Right lobe of liver (tissue), 6 donors: ENCODE results near the gene CHERP. TPM values are rescaled to one million over a fixed set of nuclear protein-coding genes. Genes with fewer than 3 reads are reported as not detected.

ENCODE experiments used
- ATAC-seq, 4 donors: fragments of 200-7000 bp; cut with Tn5 transposase; one replicate each; pipeline ENCODE4 v1.9.1; 2020; ENCODE audit warnings: mild to moderate bottlenecking in 4 of 4, moderate library complexity in 4 of 4
- DNase-seq, 3 donors: peaks; one replicate each; pipeline ENCODE4 v3.0.0-alpha.2; 2020
- H3K27ac ChIP-seq, 3 donors: fragments of 200-600 bp; one replicate each; pipeline ENCODE4 v1.8.0; 2022
- H3K27me3 ChIP-seq, 2 donors: fragments of 200-600 bp; one replicate each; pipeline ENCODE4 v1.8.0; 2022
- H3K36me3 ChIP-seq, 4 donors: fragments of 200-600 bp; sonication (generic) in 1 of 4; one replicate each; pipeline versions ENCODE4 v1.5.1 to v1.8.0; 2017 to 2022; ENCODE audit warnings: control low read depth in 1 of 4
- H3K4me1 ChIP-seq, 4 donors: fragments of 200-600 bp; sonication (generic) in 1 of 4; one replicate each; pipeline versions ENCODE4 v1.5.1 to v1.8.0; 2017 to 2022; ENCODE audit warnings: control low read depth in 1 of 4
- H3K4me3 ChIP-seq, 3 donors: fragments of 200-600 bp; one replicate each; pipeline ENCODE4 v1.8.0; 2022
- H3K9me3 ChIP-seq, 4 donors: fragments of 200-600 bp; sonication (generic) in 1 of 4; one replicate each; pipeline versions ENCODE4 v1.5.1 to v1.8.0; 2017 to 2022; ENCODE audit warnings: control low read depth in 1 of 4
- CTCF ChIP-seq, 4 donors: fragments of 200-600 bp in 3 of 4; fragments of 450-650 bp in 1 of 4; IDR thresholded peaks; one replicate each; pipeline versions ENCODE4 v1.5.1 to v1.8.0; 2016 to 2022; ENCODE audit warnings: antibody characterized with exemption in 4 of 4, mild to moderate bottlenecking in 2 of 4
- POLR2A ChIP-seq: fragments of 450-650 bp; IDR thresholded peaks from one replicate; pipeline ENCODE4 v1.6.1; 2017; ENCODE audit warnings: antibody characterized with exemption, mild to moderate bottlenecking
- WGBS: methylation state at CpG from one replicate; pipeline ENCODE4 v1.1.6; 2018; ENCODE audit warnings: low coverage, low lambda C conversion rate; ENCODE audit not compliant: insufficient coverage; ENCODE audit errors: missing lambda C conversion rate; 5-methylcytosine and 5-hydroxymethylcytosine counted together
- intact Hi-C, 2 donors: fragments of 100-400 bp; cut with DNase I; formaldehyde crosslinking; loops; one replicate each; pipeline versions ENCODE4 v1.11.2 to v1.14.1; 2022
- total RNA-seq, 6 experiments: library from RNA; depleted of rRNA in 2 of 6; stranded (reverse); fragments of >200 nt in 2 of 6; fragmentation: NEBNext Ultra II Directional in 3 of 6; extraction: Animal tissue kit (Norgen Biotek cat#: 25700) in 3 of 6; gene quantifications; one replicate each; pipeline versions ENCODE4 v1.1.0 to v1.2.4, GENCODE V29; 2016 to 2023
- donor health status: DM: no; HTN: yes; CAD: no.
- donor health status: DM: no; HTN: no; CAD: no.
- donor health status: DM: no; HTN: no; CAD: no.
- donor health status: DM: no; HTN: yes; CAD: no.
- donor health status: DM: no; HTN: yes; CAD: no.

CHERP gene
- total RNA-seq, 6 experiments from 2014 or later: 6.8 to 26.2 (median 20.6) TPM

GRCh38 chr19:16572332-16573211 is 30.3 kb upstream of the CHERP start, which contains the start of gene SLC35E1:
SLC35E1 (minus strand) TSS chr19:16572415; CDS start chr19:16572364, 51 bp downstream.
- ATAC-seq: peak; percentile 92 to 96 (median 94)

GRCh38 chr19:16571822-16572331 is 29.6 kb upstream of the CHERP start:
- TF ChIP-seq CTCF (IDR thresholded peaks at IDR 0.05) (no peak), POLR2A (no peak)
- DNase-seq: peak in 2 of 3 donors; percentile 55 to 67
- Histone ChIP-seq H3K27ac (peak overlapping the region in 2 of 3 donors; percentile 69 to 74), H3K4me3 (peak overlapping the region; percentile 84 to 94 (median 92)), H3K36me3 (peaks cover 0 to 11% (median 5%) of the 10 kb centered on the region in 4 donors), H3K4me1 (peaks cover 0 to 37% (median 17%) of the 10 kb centered on the region in 4 donors), H3K9me3 (no peaks in the 10 kb centered on the region), H3K27me3 (no peaks in the 10 kb centered on the region)
- intact Hi-C loops: loop anchor here in 1 of 2 donors (5.0 kb wide), 1 partner anchor 55 kb away; the partner anchor contains the start of gene MED26
- no peak for ATAC-seq
- WGBS: no CpG with 5 or more reads among the region's 75 CpGs

More at GRCh38 chr19:16572332-16573211, 30.3 kb upstream of the CHERP start, which contains the start of gene SLC35E1:
- Histone ChIP-seq H3K27me3 (no peaks in the 10 kb centered on the region), H3K27ac (peak within 1 kb of the TSS; percentile 63 to 86 (median 69)), H3K4me1 (peaks cover 0 to 38% (median 17%) of the 10 kb centered on the region in 4 donors), H3K36me3 (peaks cover 0 to 10% (median 4%) of the 10 kb centered on the region in 4 donors), H3K4me3 (peak within 1 kb of the TSS; percentile 84 to 94 (median 92)), H3K9me3 (no peaks in the 10 kb centered on the region)
- peak; percentile 96 to 98 (median 98) for DNase-seq
- TF ChIP-seq CTCF (IDR thresholded peaks at IDR 0.05) (no peak), POLR2A (peak; percentile 88)
- intact Hi-C loops: loop anchor here in 1 of 2 donors (5.0 kb wide), 1 partner anchor 55 kb away; the partner anchor contains the start of gene MED26
- under 1% methylated on average over 46 of the region's 83 CpGs for WGBS

GRCh38 chr19:16571283-16571682 is 29.0 kb upstream of the CHERP start:
- H3K36me3 ChIP-seq: peaks cover 0 to 16% (median 6%) of the 10 kb centered on the region in 4 donors
- no peak for TF ChIP-seq POLR2A
- TF ChIP-seq CTCF (IDR thresholded peaks at IDR 0.05): no peak
- H3K4me1 ChIP-seq: peaks cover 0 to 33% (median 15%) of the 10 kb centered on the region in 4 donors
- H3K27me3 ChIP-seq: no peaks in the 10 kb centered on the region
- WGBS: 10% methylated on average over 2 of the region's 6 CpGs
- H3K9me3 ChIP-seq: no peaks in the 10 kb centered on the region
- intact Hi-C loops: loop anchor here in 1 of 2 donors (5.0 kb wide), 1 partner anchor 56 kb away; the partner anchor contains the start of gene MED26
- ATAC-seq: no peak
- peak overlapping the region in 2 of 3 donors; percentile 69 to 74 for H3K27ac ChIP-seq
- H3K4me3 ChIP-seq: peak overlapping the region; percentile 84 to 94 (median 92)
- no peak for DNase-seq

- 95% methylated on average over 4 of the region's 17 CpGs for WGBS
- Histone ChIP-seq H3K4me1 (peaks cover 0 to 19% (median 9%) of the 10 kb centered on the region in 4 donors), H3K4me3 (no peak overlapping the region), H3K9me3 (no peaks in the 10 kb centered on the region), H3K27me3 (no peaks in the 10 kb centered on the region), H3K27ac (no peak overlapping the region), H3K36me3 (peaks cover 0 to 27% (median 17%) of the 10 kb centered on the region in 4 donors)
- DNase-seq (no peak), ATAC-seq (no peak)
- intact Hi-C loops: loop anchor here in 1 of 2 donors (5.0 kb wide), 1 partner anchor 58 kb away; the partner anchor contains the start of gene MED26
- no peak for TF ChIP-seq POLR2A
- TF ChIP-seq CTCF (IDR thresholded peaks at IDR 0.05): no peak
Observed at GRCh38 chr19:16569609-16570320, 27.5 kb upstream of the CHERP start.
